Suppressor macrophage (primary cell): ENCODE data around the gene XAGE1A.
"Not testable (repeated sequence)": the region's sequence is repeated elsewhere in the genome, so short reads cannot be mapped to it uniquely, and the experiment has no call there.

ENCODE experiments used
- DNase-seq, 4 experiments: peaks; one replicate each; pipeline ENCODE4 v3.0.0-alpha.2; 2020 to 2022
- total RNA-seq, 17 experiments: gene quantifications; one replicate each; lab custom pipeline; 2026; ENCODE audit warnings: mixed read lengths in 6 of 17, inconsistent platforms in 3 of 17; lab: John Stamatoyannopoulos, UW

XAGE1A gene
- 0 reads per million in 17 experiments for total RNA-seq

- DNase-seq = not testable (repeated sequence)
These were observed at the start of gene XAGE1A for GRCh38 chrX:52495545-52496418. XAGE1A (plus strand) TSS chrX:52495808; CDS start chrX:52497362, 1,554 bp downstream.

GRCh38 chrX:52452031-52452430 is 43.6 kb upstream of the XAGE1A start:
- DNase-seq = not testable (repeated sequence)

GRCh38 chrX:52471301-52471700 is 24.3 kb upstream of the XAGE1A start:
- not testable (repeated sequence) for DNase-seq

GRCh38 chrX:52496419-52496772 is 788 bp downstream of the XAGE1A start:
- not testable (repeated sequence) for DNase-seq

GRCh38 chrX:52501362-52501761 is 5.8 kb downstream of the XAGE1A start:
- DNase-seq = not testable (repeated sequence)

- DNase-seq = no peak
These were observed 8.9 kb downstream of the XAGE1A start for GRCh38 chrX:52504551-52504950.

GRCh38 chrX:52507331-52507730 is 11.7 kb downstream of the XAGE1A start:
- no peak for DNase-seq

GRCh38 chrX:52509916-52510315 is 14.3 kb downstream of the XAGE1A start:
- DNase-seq = no peak

GRCh38 chrX:52511126-52511525 is 15.5 kb downstream of the XAGE1A start:
- not testable (repeated sequence) for DNase-seq

GRCh38 chrX:52516110-52516986 is 20.7 kb downstream of the XAGE1A start:
- not testable (repeated sequence) for DNase-seq

GRCh38 chrX:52516987-52517325 is 21.3 kb downstream of the XAGE1A start, which contains the start of gene XAGE1B:
XAGE1B (minus strand) TSS chrX:52517063; CDS start chrX:52515527, 1,536 bp downstream.
- DNase-seq = not testable (repeated sequence)

GRCh38 chrX:52541051-52541450 is 45.4 kb downstream of the XAGE1A start:
- DNase-seq = not testable (repeated sequence)

GRCh38 chrX:52542311-52542710 is 46.7 kb downstream of the XAGE1A start:
- DNase-seq = no peak

GRCh38 chrX:52544147-52544840 is 48.7 kb downstream of the XAGE1A start:
- DNase-seq = no peak

GRCh38 chrX:52548769-52549168 is 53.2 kb downstream of the XAGE1A start:
- DNase-seq = not testable (repeated sequence)
